K562 (cell line): ENCODE data around the gene RFX7.
"Not testable (repeated sequence)": the region's sequence is repeated elsewhere in the genome, so short reads cannot be mapped to it uniquely, and the experiment has no call there.

Experiments used
- CREB3 ChIP-seq: fragments of 450-650 bp; conservative IDR thresholded peaks from 2 replicates; pipeline ENCODE4 v1.6.1; 2016; ENCODE audit warnings: missing genetic modification characterization, low read depth, mild to moderate bottlenecking, missing compliant biosample characterization, moderate library complexity
- CREM ChIP-seq: IDR thresholded peaks from 2 replicates; pipeline ENCODE4 v1.6.1; 2014; ENCODE audit warnings: antibody characterized with exemption, low read depth
- CTCF ChIP-seq, 3 experiments: IDR thresholded peaks in 2 of 3; conservative IDR thresholded peaks in 1 of 3; 2 replicates each; pipeline ENCODE4 v1.5.1; 2011 to 2012; ENCODE audit warnings: low read length in 3 of 3, mild to moderate bottlenecking in 3 of 3, control low read depth in 2 of 3, improper control_type of control experiment in 1 of 3, inconsistent platforms in 1 of 3, low read depth in 1 of 3, mixed read lengths in 1 of 3, moderate library complexity in 1 of 3; ENCODE audit not compliant: insufficient read depth in 2 of 3
- MAX ChIP-seq: sonication (generic); formaldehyde crosslinking; IDR thresholded peaks from 2 replicates; pipeline ENCODE4 v1.9.0; 2022; ENCODE audit warnings: mild to moderate bottlenecking, missing genetic modification reagents
- MTF1 ChIP-seq: fragments of 250-450 bp; sonication (Bioruptor Pico); IDR thresholded peaks from 2 replicates; pipeline ENCODE4 v1.9.0; 2021; ENCODE audit warnings: moderate library complexity, mild to moderate bottlenecking, inconsistent platforms, borderline replicate concordance
- POLR2AphosphoS5 ChIP-seq: IDR thresholded peaks from 2 replicates; pipeline ENCODE4 v1.6.1; 2011; ENCODE audit warnings: mild to moderate bottlenecking, low read depth, low read length, moderate library complexity; ENCODE audit not compliant: control insufficient read depth, insufficient read depth
- RNF2 ChIP-seq: sonication (generic); IDR thresholded peaks from 2 replicates; pipeline ENCODE4 v1.6.1; 2016
- ZZZ3 ChIP-seq: fragments of 450-650 bp; IDR thresholded peaks from 2 replicates; pipeline ENCODE4 v1.6.1; 2016; ENCODE audit warnings: antibody characterized with exemption, mild to moderate bottlenecking, moderate library complexity

GRCh38 chr15:56203312-56203922 lies 40.3 kb downstream of the RFX7 start:
- peak; percentile 96 for TF ChIP-seq CREB3 (tag)
- not testable (repeated sequence) for TF ChIP-seq ZZZ3; MAX (CRISPR knock-in tag); POLR2AphosphoS5; MTF1 (CRISPR knock-in tag); CTCF (IDR thresholded peaks at IDR 0.05 in 2 of 3, conservative IDR thresholded peaks at IDR 0.05 in 1 of 3; ENCODE audit: insufficient read depth in 2 of 3, low read depth in 1 of 3, low read length in 3 of 3)
- peak; percentile 18; the same call in 1 of the 2 replicates for TF ChIP-seq RNF2
- TF ChIP-seq CREM, result 0 out of 2 replicates have a peak, but pooled peaks have one; percentile 23
